A549 (cell line): ENCODE results near the gene MAFG. TPM values are rescaled to one million over a fixed set of nuclear protein-coding genes. Genes with fewer than 3 reads are reported as not detected.

Experiments
- ATAC-seq, 2 experiments: fragments of 200-7000 bp in 1 of 2; fragments of >200 bp in 1 of 2; cut with Nextera tagmentation in 1 of 2; cut with Tn5 transposase in 1 of 2; 3 replicates each; pipeline versions ENCODE4 v1.8.0 to v1.9.1; 2018 to 2020; ENCODE audit warnings: mild to moderate bottlenecking in 1 of 2, moderate library complexity in 1 of 2
- CTCF ChIA-PET: fragments of 300-600 bp; sonication (Branson Sonifier 250); formaldehyde crosslinking; extraction: SDS; loops from one replicate; lab custom pipeline; 2021; ENCODE audit warnings: antibody characterized with exemption, inconsistent platforms; lab: Yijun Ruan, JAX
- POLR2A ChIA-PET: fragments of 350-600 bp; formaldehyde crosslinking; extraction: SDS; loops from one replicate; lab custom pipeline; 2021; ENCODE audit warnings: antibody characterized with exemption, inconsistent platforms; lab: Yijun Ruan, JAX
- DNase-seq, 2 experiments: peaks; one replicate each; pipeline versions ENCODE4 v3.0.0 to v3.0.0-alpha.2; 2011 to 2016; ENCODE audit warnings: low read depth in 1 of 2, low spot score in 1 of 2
- FAIRE-seq: peaks from 2 replicates; lab custom pipeline; 2011; peaks lifted over from hg19 to GRCh38; lab: Jason Lieb, UNC
- H3K27ac ChIP-seq, 2 experiments: fragments of >200 bp; sonication (Bioruptor Twin); formaldehyde crosslinking; 3 replicates each; pipeline ENCODE4 v1.5.1; 2016 to 2017
- H3K4me1 ChIP-seq: fragments of >200 bp; sonication (Bioruptor Twin); formaldehyde crosslinking; 3 replicates; pipeline ENCODE4 v1.6.1; 2016
- H3K4me2 ChIP-seq: fragments of >200 bp; sonication (Bioruptor Twin); formaldehyde crosslinking; 3 replicates; pipeline ENCODE4 v1.6.1; 2016
- H3K4me3 ChIP-seq: fragments of >200 bp; sonication (Bioruptor Twin); formaldehyde crosslinking; 3 replicates; pipeline ENCODE4 v1.5.1; 2016
- H3K9me3 ChIP-seq: fragments of >200 bp; sonication (Bioruptor Twin); formaldehyde crosslinking; 3 replicates; pipeline ENCODE4 v1.6.1; 2016
- CTCF ChIP-seq: fragments of >200 bp; sonication (Bioruptor Twin); formaldehyde crosslinking; IDR thresholded peaks from 3 replicates; pipeline ENCODE4 v1.5.1; 2016
- EHMT2 ChIP-seq: fragments of 200-600 bp; sonication (generic); IDR thresholded peaks from 2 replicates; pipeline ENCODE4 v1.6.1; 2016; ENCODE audit warnings: antibody characterized with exemption, low read depth, mild to moderate bottlenecking, moderate library complexity
- HMGXB4 ChIP-seq: fragments of 250-450 bp; sonication (Bioruptor Pico); IDR thresholded peaks from 2 replicates; pipeline ENCODE4 v1.5.0; 2021; ENCODE audit warnings: mild to moderate bottlenecking, moderate library complexity, borderline replicate concordance
- MYC ChIP-seq: IDR thresholded peaks from 2 replicates; pipeline ENCODE4 v1.6.1; 2012; ENCODE audit warnings: mild to moderate bottlenecking, inconsistent platforms, low read length, improper control_type of control experiment, borderline replicate concordance
- NPAS2 ChIP-seq: fragments of 250-450 bp; sonication (Bioruptor Pico); IDR thresholded peaks from 2 replicates; pipeline ENCODE4 v1.8.0; 2022; ENCODE audit warnings: mild to moderate bottlenecking, moderate library complexity, borderline replicate concordance
- PBX3 ChIP-seq: IDR thresholded peaks from 2 replicates; pipeline ENCODE4 v1.6.1; 2012
- RARB ChIP-seq: fragments of 250-450 bp; sonication (Bioruptor Pico); IDR thresholded peaks from 2 replicates; pipeline ENCODE4 v1.8.0; 2021; ENCODE audit warnings: mild to moderate bottlenecking, moderate library complexity
- RCOR1 ChIP-seq: fragments of 150-350 bp; IDR thresholded peaks from 2 replicates; pipeline ENCODE4 v1.6.1; 2014; ENCODE audit warnings: antibody characterized with exemption, low read length, low read depth
- RNF2 ChIP-seq: fragments of 200-600 bp; sonication (generic); IDR thresholded peaks from 2 replicates; pipeline ENCODE4 v1.6.1; 2016; ENCODE audit warnings: low read depth, mild to moderate bottlenecking, antibody characterized with exemption, moderate library complexity, borderline replicate concordance
- WGBS: methylation state at CpG from one replicate; pipeline ENCODE4 v1.1.6; 2017; ENCODE audit errors: missing lambda C conversion rate; 5-methylcytosine and 5-hydroxymethylcytosine counted together
- polyA plus RNA-seq, 4 experiments: library from polyadenylated mRNA; depleted of rRNA in 3 of 4; stranded (reverse); fragments of >200 nt; fragmentation: RNase III in 1 of 4; extraction: RNeasy Plus Mini Kit Qiagen cat#74134 plus additional on column Dnase treatment in 1 of 4; gene quantifications; 2 replicates in 3 of 4; 3 replicates in 1 of 4; pipeline ENCODE4 v1.2.3, GENCODE V29; 2011 to 2017

MAFG gene
- polyA plus RNA-seq, 2 of the 4 experiments (the other 2 are of a cell fraction) = 47.9 to 57.9 TPM

- DNase-seq (no peak), FAIRE-seq (no peak), ATAC-seq (no peak)
- POLR2A ChIA-PET = interaction anchor here (1.3 kb wide), 1 partner anchor 15 kb away, joined by 4 read pairs; the partner anchor contains the start of gene ASPSCR1
- H3K4me1 ChIP-seq = peaks cover 20% of the 10 kb centered on the region; the same call in 1 of the 3 replicates
- TF ChIP-seq EHMT2 = no peak
- TF ChIP-seq MYC = no peak
- no peak for TF ChIP-seq HMGXB4 (CRISPR knock-in tag)
- no peak for TF ChIP-seq NPAS2 (CRISPR knock-in tag)
- no peak for TF ChIP-seq PBX3
- no peak for TF ChIP-seq RARB (CRISPR knock-in tag)
- peak overlapping the region in 1 of 2 experiments; percentile 89; a peak in 4 of 6 replicates for H3K27ac ChIP-seq
- H3K4me2 ChIP-seq = peak overlapping the region; percentile 94
- H3K4me3 ChIP-seq = peak overlapping the region; percentile 52
- H3K9me3 ChIP-seq = no peaks in the 10 kb centered on the region; the same call in 2 of the 3 replicates
- WGBS = 87% methylated on average over 71 of the region's 82 CpGs
- CTCF ChIA-PET = interaction anchor here (0.6 to 10.9 kb wide), 10 partner anchors 10 to 121 kb away, joined by 3 to 794 read pairs (median 30); partner anchors contain the start of genes ASPSCR1, CENPX, LRRC45 and MAFG
Observed at GRCh38 chr17:81961521-81962498, 34.3 kb upstream of the MAFG start.

- FAIRE-seq (no peak), DNase-seq (peak in 1 of 2 experiments; percentile 62), ATAC-seq (0 out of 6 replicates have a peak, but pooled peaks have one; percentile 9 to 12)
- 0% methylated on average over 15 of the region's 65 CpGs for WGBS
- Histone ChIP-seq H3K9me3 (no peaks in the 10 kb centered on the region; the same call in 2 of the 3 replicates), H3K4me1 (peaks cover 19% of the 10 kb centered on the region; the same call in 1 of the 3 replicates), H3K27ac (peak within 1 kb of the TSS; percentile 60 to 89), H3K4me2 (peak within 1 kb of the TSS; percentile 94), H3K4me3 (peak within 1 kb of the TSS; percentile 52)
- TF ChIP-seq CTCF (peak; percentile 41), EHMT2 (no peak)
- ChIA-PET CTCF (interaction anchor here (0.6 to 10.9 kb wide), 19 partner anchors 10 to 122 kb away, joined by 3 to 794 read pairs (median 29); partner anchors contain the start of genes ASPSCR1, CENPX, DUS1L and LRRC45), POLR2A (interaction anchor here (0.7 to 2.2 kb wide), 2 partner anchors 62 to 137 kb away, joined by 4 to 8 read pairs; partner anchors contain the start of genes CENPX, FASN and LRRC45)
Observed at GRCh38 chr17:81961087-81961511, 33.6 kb upstream of the MAFG start, which contains the start of gene NOTUM. Gene NOTUM, minus strand, starts transcription at chr17:81961187. Its CDS starts 278 bp downstream, at chr17:81960909.

- CTCF ChIA-PET = interaction anchor here (0.8 to 10.9 kb wide), 50 partner anchors 8 to 599 kb away, joined by 3 to 794 read pairs (median 6); partner anchors contain the start of genes ASPSCR1, CENPX, DCXR and DUS1L
- 16% methylated on average over 19 of the region's 98 CpGs for WGBS
Observed at GRCh38 chr17:81960130-81960958, 32.8 kb upstream of the MAFG start.

More at GRCh38 chr17:81960130-81960958, 32.8 kb upstream of the MAFG start:
- TF ChIP-seq RNF2 (peak; percentile 88; the same call in 1 of the 2 replicates), RCOR1 (no peak)
- Histone ChIP-seq H3K9me3 (no peaks in the 10 kb centered on the region; the same call in 2 of the 3 replicates), H3K4me3 (peak overlapping the region; percentile 52), H3K4me2 (peak overlapping the region; percentile 94), H3K27ac (peak overlapping the region; percentile 60 to 89), H3K4me1 (peaks cover 19% of the 10 kb centered on the region; the same call in 1 of the 3 replicates)
- POLR2A ChIA-PET = interaction anchor here (0.7 to 2.2 kb wide), 8 partner anchors 17 to 138 kb away, joined by 3 to 8 read pairs (median 4); partner anchors contain the start of genes ASPSCR1, CENPX, DCXR and FASN
- FAIRE-seq (no peak), DNase-seq (peak in 1 of 2 experiments; percentile 53), ATAC-seq (peak; percentile 3 to 24; a peak in 2 of 6 replicates)
